ENCODE measurements around the gene HELZ2.
"Not testable (repeated sequence)": the region's sequence is repeated elsewhere in the genome, so short reads cannot be mapped to it uniquely, and the experiment has no call there.

HELZ2 gene

DNA sequence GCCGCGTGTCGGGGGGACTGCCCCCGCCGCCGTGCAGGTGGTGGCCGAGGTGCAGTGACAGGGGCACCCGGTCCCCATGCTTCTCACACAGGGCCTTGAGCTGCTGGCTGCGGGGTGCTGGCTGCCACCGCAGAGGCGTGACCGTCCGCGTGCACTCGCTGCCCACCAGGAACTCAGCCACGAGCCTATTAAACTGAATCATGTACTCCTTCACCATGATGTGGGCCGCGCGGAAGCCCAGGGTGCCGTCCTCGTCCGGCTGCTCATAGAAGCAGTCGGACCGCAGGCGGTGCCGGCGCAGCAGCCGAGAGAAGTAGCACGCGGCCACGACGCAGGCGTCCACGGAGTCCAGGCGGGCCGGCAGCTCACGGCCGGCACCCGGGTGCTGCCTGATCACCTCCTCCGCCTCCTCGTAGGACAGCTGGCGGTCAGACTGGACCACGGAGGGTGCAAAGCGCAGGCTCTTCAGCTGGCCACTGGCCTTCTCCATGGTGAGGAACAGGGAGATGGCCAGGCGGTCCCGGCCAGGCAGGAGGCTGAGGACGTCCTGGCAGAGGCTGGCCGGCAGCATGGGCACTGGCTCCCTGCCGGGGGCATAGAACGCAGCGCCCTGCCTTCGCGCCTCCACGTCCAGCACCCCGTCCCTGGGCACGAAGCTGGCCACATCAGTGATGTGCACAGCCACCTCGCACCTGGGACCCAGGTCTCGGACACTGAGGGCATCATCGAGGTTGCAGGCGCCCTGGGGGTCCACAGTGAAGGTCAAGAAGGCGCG is 9.8 kb downstream of the HELZ2 start:
- DNase-seq, result no peak

DNA sequence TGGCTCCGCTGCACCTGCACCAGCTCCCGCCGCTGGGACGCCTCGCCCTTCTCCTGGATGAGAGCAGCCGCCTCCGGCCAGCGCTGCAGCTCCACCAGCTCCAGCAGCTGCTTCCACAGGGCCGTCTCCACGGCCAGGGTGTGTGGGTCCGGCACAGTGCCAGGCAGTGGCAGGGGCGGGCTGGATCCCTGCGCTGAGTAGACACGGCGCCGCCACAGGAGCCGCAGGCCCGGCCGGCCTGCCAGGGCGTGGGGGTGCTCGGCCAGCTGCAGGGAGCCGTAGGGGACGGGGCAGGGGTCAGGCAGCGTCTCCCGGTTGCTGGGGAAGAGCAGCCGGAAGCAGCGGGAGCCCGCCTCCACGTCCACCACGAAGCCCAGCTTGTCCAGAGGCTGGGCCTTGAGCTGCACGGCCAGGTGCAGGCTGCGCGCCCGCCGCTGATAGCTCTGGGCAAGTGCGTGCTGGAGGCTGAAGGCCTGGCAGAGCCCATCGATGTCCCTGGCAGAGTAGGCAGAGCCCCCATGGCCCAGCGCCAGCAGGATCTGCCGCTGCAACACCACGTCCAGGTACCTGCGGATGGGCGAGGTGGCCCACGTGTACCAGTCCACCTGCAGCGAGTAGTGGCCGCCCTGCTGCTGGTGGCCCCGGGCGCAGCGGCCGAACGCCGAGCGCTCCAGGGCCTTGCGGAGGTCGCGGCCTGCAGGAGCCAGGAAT is 10.7 kb downstream of the HELZ2 start:
- no peak for DNase-seq

DNA sequence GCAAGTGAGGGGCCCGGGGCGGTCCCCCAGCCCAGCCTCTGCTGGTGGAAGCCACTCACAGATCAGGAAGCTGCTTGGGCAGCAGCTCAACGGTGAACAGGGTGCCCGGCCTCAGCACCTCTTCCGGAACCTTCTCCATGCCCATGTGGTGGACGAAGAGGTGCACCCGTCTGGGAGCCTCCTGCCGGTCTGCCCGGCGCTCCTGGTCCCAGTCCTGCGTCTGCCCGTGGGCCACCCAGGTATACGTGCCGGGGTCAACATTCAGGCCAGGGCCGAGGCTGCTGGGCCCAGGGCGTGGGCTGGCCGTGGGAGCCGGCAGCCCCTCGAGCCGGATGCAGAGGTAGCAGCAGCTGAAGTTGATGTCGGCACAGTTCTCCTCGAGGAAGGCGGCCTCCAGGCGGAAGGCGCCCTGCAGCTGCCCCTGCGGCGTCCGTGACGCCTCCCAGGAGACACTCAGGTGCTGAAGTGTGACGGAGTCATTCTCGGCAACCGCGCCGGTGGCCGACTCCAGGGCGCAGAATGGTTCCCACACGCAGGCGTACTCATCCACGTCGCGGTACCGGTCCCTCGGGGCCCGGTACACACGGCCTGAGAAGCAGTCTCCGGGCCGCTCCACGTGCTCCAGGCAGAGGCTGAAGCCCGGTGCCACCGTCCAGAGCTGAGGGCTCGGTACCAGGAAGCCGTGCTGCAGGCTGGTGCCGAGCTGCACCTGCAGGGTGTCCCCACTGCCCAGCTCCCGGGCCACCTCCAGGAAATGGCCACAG is 11.4 kb downstream of the HELZ2 start:
- DNase-seq, result no peak

DNA sequence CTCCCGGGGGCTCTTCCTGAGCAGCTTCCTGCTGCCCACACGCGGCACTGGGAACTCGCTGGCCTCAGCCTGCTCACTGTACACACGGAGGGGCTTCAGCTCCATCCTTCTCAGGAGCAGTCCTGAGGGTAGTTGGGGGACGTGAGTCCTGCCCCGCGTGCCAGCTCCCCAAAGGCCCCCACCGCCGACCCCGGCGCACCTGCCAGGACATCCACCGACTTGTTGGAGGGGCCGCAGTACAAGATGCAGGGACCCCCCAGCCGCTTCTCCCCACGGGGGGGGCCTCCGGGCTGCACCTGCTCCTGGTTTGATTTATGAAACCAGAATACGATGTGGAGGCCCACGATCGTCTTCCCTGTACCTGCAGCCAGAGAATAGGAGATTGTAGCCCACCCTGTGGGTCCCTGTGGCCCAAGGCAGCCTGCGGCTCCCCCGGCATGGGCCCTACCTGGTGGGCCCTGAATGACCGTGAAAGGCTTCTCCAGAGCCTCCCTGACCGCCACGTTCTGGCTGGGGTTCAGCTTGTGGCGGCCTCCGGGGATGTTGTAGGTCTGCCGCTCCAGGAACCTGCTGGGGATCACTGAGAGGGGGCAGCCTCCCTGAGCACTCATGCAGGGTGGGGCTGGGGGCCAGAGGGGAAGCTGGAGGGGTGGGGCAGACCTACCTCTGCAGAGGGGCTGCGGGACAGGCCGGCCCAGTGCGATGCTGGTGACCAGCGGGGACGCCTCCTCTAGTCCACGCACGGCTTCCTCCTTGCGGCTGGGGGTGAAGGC is 12.2 kb downstream of the HELZ2 start:
- no peak for DNase-seq

DNA sequence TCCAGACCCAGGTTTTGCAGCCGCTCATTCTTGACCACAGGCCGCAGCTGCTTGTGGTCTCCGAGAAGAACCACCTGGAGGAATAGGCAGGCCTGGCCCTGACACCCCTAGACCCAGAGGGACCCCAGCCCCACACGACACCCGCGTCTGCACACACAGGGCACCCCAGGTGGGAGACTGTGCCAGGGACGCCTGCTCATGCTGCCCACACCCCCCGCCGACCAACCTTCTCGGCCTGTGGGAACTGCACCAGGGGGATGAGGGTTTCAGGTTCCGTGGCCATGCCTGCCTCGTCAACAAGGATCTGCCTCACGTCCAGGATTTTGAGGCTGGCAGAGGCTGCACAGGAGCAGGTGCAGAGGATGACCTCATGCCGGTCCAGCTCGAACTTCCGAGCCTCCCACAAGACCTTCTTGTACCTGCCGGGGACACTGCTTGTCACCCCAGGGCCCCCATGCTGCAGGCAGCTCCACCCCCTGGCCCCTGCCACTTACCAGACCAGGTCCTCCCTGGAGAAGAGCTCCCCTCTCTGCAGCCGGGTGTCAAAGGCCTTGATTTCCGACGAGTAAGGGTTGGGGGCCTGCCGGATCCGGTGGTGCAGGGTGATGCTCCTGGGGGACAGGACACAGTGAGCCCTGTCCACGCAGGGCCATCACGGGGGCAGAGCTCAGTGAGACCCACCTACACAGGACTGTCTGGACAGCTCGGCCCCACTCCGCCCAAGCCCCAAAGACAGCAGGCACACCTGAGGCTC is 13.0 kb downstream of the HELZ2 start:
- no peak for DNase-seq

DNA sequence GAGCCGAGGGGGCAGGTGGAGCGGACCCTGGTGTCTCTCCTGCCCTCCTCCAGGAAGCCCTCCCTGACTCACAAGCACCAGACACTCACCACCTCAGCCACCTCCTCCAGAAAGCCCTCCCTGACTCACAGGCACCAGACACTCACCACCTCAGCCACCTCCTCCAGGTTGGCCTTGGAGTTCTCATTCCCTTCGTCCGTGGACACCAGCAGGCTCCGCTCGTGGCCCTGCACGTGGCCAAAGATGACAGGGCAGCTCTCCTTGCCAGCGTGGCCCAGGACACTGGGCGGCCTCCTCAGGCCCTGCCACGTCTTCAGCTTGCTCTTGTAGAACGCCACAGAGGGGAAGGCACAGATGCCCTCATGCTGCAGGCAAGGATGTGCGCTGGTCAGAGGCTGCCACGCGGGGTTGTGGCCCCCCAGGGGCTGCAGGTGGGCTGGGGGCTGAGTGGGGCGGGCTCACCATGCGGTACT is 13.7 kb downstream of the HELZ2 start:
- no peak for DNase-seq

DNA sequence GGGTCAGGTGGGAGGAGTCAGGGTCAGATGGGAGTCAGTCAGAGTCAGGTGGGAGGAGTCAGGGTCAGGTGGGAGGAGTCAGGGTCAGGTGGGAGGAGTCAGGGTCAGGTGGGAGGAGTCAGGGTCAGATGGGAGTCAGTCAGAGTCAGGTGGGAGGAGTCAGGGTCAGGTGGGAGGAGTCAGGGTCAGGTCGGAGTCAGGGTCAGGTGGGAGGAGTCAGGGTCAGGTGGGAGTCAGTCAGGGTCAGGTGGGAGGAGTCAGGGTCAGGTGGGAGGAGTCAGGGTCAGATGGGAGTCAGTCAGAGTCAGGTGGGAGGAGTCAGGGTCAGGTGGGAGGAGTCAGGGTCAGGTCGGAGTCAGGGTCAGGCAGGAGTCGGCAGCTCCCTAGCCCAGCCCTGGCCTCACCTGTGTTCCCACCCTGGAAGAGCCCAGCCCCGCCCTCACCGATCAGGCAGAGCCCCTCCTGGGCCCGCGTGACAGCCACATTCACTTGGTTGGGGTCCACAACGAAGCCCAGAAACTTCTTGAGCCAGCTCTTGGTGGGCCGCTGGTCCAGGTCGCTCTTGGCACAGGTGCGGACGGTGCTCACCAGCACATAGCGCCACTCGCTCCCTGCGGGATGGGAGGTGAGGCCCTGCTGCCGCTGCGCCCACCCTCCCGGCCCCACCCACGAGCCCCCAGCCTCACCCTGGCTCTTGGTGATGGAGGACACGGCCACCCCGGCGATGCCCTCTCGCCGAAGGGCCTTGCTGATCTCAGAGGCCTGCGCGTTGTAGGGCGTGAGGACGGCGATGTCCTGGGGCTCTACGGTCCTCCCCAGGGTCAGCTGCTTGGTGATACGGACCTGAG is 14.3 kb downstream of the HELZ2 start:
- DNase-seq, result not testable (repeated sequence)

DNA sequence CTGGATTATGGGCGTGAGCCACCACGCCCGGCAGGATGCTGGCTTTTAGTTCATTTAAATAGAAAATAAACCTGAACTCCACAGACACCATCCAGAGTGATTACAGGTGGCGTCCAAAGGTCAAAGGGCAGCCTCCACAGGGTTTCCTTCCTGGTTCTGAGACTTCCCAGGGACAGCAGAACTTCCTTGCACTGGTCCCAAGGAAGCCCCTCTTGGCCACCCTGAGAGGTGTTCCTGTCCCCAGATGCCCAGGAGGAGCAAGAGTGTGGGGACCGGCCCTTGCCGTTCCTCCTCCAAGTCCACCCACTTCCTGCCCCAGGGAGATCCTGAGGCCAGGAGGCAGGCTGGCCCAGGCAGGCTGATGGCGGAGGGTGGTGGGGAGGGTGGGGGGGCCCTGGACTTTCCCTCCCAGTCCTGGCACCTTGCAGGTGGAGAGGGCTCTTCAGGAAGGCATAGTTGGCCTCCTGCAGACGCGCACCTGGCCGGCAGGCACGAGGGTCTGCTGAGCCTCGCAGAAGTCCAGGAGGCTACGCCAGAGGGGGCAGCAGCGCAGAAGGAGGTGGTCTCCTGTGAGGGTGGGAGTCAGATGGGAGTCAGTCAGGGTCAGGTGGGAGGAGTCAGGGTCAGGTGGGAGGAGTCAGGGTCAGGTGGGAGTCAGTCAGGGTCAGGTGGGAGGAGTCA is 15.1 kb downstream of the HELZ2 start:
- no peak for DNase-seq

DNA sequence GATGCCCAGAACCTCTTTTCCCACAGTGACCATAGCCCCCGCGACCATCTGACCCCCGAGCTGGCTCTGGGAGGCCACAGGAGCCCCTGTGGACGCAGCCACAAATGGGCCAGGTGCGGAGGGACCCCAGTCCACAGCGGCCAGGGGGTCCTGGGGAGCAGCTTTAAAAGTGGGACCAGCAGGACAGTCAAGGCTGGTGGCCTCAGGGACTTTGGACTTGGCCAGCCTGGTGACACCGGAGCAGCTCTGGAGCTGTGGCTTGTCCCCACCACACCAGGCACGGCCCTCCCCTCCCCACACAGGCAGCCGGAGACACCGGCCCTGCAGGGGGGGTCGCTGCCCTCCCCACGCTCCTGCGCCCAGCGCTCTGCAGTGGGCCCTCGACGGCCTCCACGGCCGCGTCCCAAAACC is 16.6 kb downstream of the HELZ2 start:
- no peak for DNase-seq

DNA sequence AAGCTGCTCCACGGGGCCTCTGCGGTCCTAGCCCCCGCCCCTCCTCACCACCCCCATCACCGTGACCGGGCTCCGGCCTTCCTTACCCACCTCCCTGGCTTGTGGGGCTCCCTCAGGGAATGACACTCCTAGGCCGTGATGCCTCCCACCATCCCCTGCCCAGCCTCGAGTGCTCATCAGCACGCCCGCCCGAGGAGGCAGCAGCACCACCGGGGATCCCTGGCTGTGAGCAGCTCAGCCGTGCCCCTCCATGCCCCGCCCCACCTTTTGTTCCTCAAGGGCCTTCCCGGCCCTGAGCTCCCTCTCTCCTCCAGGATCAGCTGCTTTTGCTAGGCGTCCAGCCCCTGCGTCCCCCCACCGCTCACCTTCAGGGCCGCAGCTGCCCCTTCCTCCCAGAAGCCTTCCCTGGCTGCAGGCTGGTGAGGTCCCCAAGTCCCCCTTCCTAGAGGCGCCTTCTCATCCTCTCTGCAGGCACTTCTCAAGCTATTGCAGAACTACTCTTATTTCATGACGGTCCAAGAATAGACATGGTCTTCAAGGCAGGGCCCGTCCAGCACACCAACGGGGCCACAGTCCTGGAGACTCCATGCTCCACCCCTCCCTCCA is 17.1 kb downstream of the HELZ2 start:
- DNase-seq, result no peak

DNA sequence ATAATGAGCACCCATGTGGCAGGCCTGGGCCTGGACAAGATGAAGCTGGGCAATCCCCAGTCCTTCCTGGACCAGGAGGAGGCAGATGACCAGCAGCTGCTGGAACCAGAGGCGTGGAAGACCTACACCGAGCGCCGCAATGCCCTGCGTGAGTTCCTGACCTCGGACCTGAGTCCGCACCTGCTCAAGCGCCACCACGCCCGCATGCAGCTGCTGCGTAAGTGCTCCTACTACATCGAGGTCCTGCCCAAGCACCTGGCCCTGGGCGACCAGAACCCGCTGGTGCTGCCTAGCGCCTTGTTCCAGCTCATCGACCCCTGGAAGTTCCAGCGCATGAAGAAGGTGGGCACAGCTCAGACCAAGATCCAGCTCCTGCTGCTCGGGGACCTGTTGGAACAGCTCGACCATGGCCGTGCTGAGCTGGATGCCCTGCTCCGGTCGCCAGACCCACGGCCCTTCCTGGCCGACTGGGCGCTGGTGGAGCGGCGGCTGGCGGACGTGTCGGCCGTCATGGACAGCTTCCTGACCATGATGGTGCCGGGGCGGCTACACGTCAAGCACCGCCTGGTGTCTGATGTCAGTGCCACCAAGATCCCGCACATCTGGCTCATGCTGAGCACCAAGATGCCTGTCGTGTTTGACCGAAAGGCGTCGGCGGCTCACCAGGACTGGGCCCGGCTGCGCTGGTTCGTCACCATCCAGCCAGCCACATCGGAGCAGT is 18.2 kb downstream of the HELZ2 start:
- no peak for DNase-seq

DNA sequence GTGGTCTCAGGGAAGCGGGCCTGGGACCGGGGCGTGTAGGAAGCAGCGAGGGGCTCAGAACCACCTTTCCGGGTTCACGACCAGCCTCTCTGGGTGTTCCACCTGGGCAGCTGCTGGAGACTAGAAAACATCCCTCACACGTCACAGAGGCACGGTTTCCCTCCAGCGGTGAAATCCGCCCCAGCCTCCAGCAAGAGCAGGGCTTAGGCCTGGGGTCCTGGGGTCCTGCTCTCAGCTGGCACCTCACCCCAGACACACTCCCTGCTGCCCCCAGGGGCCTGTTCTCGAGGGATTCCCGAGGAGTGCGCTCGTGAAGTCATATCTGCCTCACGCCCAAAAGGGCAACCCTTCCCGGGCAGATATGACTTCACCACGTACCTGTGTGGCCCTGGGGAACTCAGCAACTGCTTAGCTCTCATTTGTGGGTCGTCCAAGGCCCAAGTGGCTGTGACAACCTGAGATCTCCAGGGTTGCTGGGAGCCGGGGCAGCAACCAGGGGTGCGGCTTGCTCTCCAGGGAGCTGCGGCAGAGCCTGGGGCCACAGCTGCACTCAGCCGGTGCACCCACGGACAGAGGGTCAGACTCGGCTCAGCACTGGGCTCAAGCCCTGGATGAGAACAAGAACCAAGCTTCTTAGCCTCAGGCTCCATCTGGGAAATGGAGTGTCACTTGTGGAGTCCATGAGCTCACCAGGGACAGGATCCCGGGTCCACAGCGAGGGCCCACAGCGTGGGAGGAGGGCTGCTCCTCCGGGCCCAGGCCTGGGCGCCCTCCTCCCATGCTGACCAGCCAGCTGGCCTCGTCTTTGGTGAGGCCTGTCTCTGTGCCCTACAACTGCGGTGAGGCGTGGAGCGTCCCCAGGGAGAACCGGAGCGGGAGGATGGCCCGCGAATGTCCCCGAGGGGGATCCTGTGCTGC is 19.4 kb downstream of the HELZ2 start:
- no peak for DNase-seq

DNA sequence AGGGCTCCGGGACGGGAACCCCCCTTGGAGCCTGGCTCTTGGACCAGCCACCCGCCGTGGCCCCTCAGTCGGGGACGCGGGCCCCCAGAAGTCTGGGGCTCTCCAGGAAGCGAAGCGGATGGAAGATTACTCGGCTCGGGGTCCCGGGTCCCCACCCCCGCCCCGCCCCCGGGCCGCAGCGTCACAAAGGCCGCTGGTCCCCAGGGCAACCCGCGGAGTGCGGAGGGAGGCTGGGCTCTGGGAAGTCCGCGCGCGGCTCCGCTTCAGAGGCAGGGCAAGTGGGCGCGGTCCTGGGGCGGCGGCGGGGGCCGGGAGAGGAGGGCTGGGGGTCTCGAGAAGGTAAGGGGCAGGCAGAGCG is 20.1 kb downstream of the HELZ2 start, which contains the start of gene FNDC11:
Gene FNDC11 (plus strand): TSS at position 227 of the 358 bp plus-strand sequence. CDS start 1,505 bp downstream, outside the sequence.
- no peak for DNase-seq

DNA sequence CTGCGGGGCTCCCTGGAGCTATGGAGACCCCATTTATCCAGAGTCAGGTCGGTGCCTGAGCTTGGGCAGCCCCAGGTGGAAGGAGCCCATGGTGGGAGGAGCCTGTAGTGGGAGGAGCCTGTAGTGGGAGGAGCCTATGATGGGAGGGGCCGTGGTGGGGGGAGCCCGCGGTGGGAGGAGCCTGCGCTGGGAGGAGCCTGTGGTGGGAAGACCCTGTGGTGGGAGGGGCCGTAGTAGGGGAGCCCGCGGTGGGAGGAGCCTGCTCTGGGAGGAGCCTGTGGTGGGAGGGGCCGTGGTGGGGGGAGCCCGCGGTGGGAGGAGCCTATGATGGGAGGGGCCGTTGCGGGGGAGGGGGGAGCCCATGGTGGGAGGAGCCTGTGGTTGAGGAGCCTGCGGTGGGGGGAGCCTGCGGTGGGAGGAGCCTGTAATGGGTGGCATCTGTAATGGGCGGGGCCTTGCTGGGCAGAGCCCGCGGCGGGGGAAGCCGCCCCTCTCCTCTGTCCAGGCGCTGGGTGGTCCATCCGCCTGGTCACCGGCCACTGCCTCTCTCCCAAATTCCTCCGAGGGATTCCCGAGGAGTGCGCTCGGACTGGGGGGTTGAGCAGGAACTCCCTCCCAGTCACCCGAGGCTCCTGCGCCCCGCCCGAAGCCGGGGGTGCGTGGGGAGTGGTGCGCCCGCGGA is 20.6 kb downstream of the HELZ2 start:
- DNase-seq, result peak; percentile 91

DNA sequence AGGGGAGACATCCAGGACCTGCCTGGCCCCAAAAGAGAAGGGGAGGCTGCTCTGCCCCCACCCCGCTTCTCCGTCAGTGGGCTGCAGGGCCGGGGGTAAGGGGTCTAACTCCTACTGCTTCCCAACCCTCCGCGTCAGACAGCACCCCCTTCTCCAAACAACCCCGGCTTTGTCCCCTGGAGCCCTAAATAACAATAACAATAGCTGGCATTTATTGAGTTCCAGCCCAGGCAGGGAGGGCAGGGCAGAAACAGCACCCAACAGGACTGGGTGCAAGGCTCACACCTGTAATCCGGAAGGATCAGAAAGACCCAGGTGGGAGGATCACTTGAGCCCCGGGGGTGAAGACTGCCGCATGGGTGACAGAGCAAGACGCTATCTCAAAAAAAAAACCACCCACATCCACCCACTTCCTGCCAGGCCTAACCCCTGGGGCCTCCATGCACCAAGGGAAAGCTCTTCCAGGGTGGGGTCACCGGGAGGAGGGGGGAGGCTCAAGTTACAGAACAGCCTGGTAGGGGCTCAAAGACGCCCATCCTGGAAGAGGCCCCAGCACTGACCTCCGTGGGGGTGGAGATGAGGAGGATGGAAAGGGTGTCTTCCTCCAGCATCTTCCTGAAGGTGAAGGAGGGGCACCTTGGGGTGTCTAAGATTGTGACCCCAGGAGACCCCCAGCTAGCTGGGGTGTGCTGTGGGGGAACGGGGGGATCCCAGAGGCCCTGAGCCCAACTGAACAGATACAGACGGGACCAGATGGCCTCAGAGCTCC is 21.4 kb downstream of the HELZ2 start:
- DNase-seq, result no peak

DNA sequence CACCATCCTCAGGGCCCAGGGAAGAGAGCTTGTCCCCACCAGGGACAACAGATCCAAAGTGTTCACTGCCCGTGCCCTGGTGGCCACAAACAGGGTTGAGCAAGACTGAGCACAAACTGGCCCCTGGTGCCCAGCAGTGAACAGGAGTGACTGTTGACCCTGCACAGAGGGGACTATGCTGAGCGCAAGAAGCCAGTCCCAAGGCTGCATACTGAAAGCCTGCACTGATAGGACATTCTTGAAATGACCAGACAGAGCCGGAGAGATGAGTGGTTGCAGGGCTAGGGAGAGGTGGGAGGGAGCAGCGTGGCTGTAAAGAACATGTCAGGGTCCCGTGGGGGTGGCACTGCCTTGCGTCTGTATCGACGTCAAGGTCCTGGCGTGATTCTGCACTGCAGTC is 23.0 kb downstream of the HELZ2 start:
- DNase-seq, result no peak

All from 8988T (cell line).